Right ventricle myocardium inferior (tissue), 1 donor: ENCODE measurements around the gene PHYKPL. TPM values are rescaled to one million over a fixed set of nuclear protein-coding genes. Genes with fewer than 3 reads are reported as not detected.

Experiments
- ATAC-seq: fragments of 200-7000 bp; cut with Tn5 transposase; one replicate; pipeline ENCODE4 v1.9.1; 2020; ENCODE audit warnings: mild to moderate bottlenecking, moderate library complexity
- DNase-seq: peaks from one replicate; pipeline ENCODE4 v3.0.0; 2021; ENCODE audit errors: missing footprints
- intact Hi-C: fragments of 100-400 bp; cut with DNase I; formaldehyde crosslinking; loops from one replicate; pipeline ENCODE4 v1.11.0; 2022
- long read RNA-seq: library from polyadenylated mRNA; unstranded; transcript quantifications from one replicate; pipeline ENCODE4 v2.0.0, GENCODE V29; 2021
- total RNA-seq: library from RNA; stranded (reverse); fragmentation: NEBNext Ultra II Directional; extraction: Animal tissue kit (Norgen Biotek cat#: 25700); gene quantifications from one replicate; pipeline ENCODE4 v1.2.1, GENCODE V29; 2021
- donor health status: DM: no; HTN: yes; CAD: no; lungs with severe emphysema.

Gene PHYKPL
- 34.5 TPM for total RNA-seq
- long read RNA-seq, transcript PHYKPL-201 (13 exons, 2,038 nt): major isoform, 19 of 38 reads
- long read RNA-seq, partial matches to known transcripts: 2 of 38 reads
- long read RNA-seq, other reads (novel, unspliced or antisense): 15 of 38 reads

DNA sequence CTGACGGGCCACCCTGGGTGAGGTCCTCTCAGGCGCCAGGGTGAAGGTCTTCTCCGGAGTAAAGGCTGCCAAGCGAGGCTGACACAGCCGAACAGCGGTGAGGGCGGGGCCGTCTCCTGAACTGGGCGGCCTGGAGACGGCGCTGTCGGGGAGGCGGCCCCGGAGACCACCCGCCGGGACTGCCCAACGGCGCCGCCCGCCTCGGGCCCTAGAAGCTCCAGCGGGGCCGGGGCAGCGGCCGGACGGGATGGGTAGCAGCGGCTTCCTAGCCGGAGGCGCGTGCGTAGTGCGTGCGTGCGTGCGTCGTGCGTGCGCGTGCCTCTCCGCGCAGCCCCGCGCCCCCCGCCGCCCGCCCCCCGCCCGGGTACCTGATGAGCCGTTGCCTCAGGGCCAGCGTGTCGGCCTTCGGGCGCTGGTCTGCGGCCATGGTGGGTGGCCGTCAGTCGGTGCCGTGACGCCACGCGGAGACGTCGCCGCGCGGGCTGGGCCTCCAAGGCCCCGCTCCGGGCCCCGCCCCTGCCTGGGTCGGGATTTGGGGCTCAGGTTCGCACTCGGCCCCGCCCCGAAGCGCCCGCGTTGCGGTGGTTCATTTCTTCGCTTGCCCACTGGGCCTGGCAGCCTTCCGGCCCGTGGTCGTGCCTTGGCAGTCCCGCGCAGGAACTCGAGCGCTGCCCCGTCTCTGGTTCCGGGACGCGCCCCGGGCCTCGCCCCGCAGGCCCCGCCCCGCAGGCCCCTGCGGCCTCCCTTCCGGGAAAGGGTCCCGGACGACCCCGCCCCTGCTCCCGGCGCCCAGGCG is at the start of gene PHYKPL:
PHYKPL (minus strand) TSS at position 679 of the 796 bp plus-strand sequence; CDS start at position 427, 252 bp downstream.
- intact Hi-C loops: no loop called here
- DNase-seq (peak; percentile 92), ATAC-seq (peak; percentile 75)

DNA sequence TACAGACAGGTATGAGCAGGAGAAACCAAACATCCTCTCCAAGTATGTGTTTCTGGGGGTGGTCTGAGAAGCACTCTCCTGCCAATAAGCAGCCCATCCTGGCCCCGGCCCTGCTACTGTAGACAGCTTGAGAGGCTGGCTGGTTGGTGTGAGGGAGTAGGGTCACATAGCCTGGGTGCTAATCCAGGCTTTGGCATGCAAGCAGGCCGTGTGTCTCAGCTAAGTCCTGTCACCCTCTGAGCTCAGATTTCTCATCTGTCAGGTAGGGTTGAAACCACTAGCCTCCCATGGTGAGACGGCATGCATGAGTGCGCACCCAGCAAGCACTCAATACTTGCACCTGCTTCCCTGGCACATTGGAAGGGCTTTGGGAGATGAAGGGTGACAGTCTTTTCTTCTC is 49.8 kb upstream of the PHYKPL start:
- intact Hi-C loops: loop anchor here (5.0 kb wide), 2 partner anchors 180 to 265 kb away; no protein-coding TSS in a partner anchor
- no peak for ATAC-seq
- DNase-seq: peak; percentile 21

DNA sequence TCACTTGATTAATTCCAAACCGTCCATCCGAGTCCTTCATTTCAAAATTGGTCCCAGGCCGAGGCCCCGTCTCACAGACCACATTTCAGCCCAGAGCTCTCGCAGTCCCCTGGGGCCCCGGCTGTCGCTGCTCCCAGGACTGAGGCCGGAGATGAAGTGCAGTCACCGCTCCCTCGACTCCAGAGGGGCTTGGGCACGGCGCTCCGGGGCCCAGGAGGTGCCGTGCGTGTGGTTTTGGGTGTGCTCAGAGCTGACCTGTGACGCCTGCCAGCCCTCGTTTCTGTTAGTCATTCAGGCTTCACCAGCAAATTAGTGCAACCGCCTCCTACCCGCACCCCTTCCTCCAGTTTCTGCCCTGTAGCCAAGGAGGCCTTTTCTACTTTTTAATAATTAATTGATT is 48.7 kb upstream of the PHYKPL start:
- ATAC-seq: no peak
- DNase-seq: peak; percentile 8
- intact Hi-C loops: loop anchor here (5.0 kb wide), 2 partner anchors 181 to 266 kb away; no protein-coding TSS in a partner anchor

DNA sequence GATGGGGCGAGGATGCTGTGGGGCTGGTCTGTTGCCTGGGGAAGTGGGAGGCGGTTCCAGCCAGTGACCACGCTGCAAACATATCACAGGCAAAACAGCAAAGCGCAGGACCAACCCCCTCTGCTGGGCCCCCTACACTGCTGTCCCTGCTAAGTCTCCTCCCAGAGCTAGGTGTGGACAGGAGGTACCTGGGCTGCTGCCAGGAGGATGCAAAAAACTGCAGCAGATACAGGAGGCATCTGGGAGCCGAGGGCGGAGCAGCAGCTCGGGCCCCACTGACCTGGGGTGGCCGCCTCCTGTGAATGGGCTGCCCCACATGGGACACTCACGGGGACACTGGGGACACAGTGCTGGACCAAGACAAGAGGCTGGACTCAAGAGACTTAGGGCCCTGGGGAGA is 48.0 kb upstream of the PHYKPL start:
- ATAC-seq (no peak), DNase-seq (peak; percentile 58)
- intact Hi-C loops: loop anchor here (1.0 to 5.0 kb wide), 3 partner anchors 182 to 310 kb away; partner anchors contain the start of gene COL23A1

DNA sequence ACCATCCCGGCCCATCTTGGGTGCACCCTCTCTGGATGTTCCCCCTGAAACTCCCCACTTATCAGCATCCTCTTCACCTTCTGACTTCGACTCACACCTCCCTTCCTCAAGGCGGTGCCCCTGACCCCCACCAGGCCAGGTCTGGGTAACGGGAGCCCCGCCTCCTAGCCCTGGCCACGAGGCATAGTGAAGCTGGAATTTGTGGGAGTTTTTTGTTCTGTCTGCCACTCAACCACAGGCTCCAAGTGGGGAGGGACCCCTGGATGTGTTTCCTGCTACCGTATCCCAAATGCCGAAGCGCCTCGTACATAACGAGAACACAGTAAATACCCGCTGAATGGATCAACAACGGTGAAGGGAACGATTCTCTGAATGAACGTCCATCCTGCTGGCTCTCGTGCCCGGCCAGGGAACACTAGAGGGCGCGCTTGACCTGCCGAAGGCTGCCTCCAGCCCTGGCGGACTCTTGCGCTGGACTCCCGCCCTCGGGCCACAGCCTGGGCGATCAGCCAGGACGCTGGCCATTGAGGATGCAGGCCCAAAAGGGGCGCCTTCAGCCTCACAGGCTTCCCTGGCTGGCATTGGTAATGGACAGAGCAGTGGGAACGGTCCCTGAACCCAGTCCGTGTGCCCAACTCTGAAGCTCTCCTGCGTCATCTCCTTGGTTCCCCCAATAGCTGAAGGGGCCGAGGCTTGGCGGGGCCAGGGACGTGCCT is 47.3 kb upstream of the PHYKPL start:
- DNase-seq (peak; percentile 94), ATAC-seq (peak; percentile 84)
- intact Hi-C loops: loop anchor here (1.0 to 5.0 kb wide), 3 partner anchors 182 to 310 kb away; partner anchors contain the start of gene COL23A1

DNA sequence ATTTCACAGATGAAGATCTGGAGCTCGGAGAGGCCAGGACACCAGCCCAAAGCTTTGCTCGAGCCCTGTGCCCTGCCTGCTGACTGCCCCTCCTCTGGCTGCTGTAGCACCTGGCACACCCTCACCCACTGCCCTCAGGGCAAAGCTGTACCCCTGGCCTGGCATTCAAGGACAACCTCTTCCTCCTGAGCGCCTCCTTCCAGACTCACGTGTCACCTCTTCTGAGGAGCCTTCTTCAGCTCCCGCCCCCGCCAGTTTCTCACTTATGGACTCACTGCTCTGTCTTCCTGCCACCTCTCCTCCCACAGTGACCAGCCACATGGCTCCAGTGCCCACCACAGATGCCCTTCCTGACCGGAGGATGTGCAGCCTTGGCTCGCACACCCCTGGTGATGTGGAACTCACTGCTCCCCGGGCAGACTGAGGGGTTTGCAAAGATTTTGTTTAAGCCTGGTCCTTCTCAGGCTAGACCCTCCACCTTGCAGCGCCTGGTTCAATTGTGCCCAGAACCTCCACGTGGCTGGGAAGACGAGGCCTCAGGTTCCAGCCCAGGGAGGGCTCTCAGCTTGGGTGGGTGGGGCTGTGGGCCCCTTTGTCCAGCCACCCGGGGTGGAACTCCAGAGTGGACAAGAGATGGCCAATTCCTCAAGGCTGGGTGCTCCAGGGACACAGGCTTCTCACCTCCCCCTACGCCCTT is 46.6 kb upstream of the PHYKPL start:
- intact Hi-C loops: no loop called here

DNA sequence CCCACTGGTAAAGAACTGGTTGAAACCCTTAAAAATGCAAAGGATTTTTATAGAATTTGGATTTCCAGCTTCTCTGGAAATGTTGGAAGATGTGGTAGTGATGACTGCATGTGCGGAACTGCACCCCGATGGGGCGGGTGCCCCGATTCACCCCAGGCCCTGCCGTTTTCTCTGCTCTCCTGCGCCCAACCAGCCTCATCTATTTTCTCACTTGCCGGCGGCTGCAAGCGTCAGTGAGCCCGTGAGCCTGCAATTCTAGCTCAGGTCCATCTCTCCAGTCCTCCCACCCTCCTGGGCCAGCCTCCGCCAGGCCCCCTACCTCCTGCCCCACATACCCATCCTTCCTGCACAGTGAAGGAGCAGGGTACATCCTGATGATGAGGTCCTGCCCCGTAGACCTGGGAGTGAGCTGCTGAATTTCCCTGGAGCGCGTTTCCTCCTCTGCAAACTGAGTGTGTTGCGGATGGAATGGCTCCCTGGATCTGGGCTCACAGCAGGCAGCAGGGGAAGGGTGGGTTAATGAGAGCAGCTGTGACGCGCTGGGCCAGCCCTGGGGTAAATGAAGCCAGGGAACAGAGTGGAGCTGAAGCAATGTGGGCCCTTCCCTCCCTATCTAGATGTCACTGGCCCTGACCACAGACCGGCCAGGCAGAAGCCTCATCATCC is 45.9 kb upstream of the PHYKPL start:
- DNase-seq (peak; percentile 11), ATAC-seq (no peak)
- intact Hi-C loops: no loop called here

More for the DNA sequence above, 46.6 kb upstream of the PHYKPL start:
- DNase-seq (peak; percentile 47), ATAC-seq (peak; percentile 2)

DNA sequence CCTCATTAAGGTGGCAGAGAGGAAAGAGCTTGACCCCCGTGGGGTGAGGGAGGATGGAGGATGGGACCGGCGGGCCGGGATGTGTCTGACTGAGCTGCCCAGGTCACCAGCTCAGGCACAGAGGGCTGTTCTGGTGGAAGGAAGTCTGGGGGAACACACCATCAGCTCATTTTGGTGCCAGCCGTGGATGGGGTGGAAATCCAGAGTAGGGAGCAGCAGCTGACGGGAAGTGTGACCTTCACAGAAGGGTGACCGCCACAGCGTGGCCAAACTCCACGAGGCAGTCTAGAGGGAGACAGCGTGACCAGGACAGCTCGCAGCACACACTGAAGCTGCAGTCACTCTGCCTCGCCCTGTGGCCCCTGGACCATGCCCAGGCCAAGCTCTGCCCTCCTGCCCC is 45.3 kb upstream of the PHYKPL start:
- intact Hi-C loops: no loop called here
- DNase-seq (peak; percentile 59), ATAC-seq (no peak)

DNA sequence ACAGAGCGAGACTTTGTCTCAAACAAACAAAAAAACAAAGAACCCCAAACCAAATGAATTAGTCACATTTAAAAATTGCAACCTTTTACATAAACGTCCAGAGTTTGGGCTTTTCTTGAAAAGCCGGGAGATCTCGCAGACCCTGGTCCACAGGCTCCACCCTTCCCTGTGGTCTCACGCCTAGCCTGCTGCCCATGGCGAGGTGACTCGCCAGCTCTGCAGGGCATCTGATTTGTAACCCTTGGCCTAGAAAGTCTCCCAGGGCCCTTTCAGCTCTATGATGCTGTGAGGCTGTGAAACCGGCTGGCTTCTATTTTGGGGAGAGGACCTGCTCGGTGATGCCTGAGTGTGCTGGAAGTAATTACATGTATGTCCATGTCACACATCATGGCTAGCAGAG is 44.7 kb upstream of the PHYKPL start:
- ATAC-seq (no peak), DNase-seq (peak; percentile 39)
- intact Hi-C loops: no loop called here

DNA sequence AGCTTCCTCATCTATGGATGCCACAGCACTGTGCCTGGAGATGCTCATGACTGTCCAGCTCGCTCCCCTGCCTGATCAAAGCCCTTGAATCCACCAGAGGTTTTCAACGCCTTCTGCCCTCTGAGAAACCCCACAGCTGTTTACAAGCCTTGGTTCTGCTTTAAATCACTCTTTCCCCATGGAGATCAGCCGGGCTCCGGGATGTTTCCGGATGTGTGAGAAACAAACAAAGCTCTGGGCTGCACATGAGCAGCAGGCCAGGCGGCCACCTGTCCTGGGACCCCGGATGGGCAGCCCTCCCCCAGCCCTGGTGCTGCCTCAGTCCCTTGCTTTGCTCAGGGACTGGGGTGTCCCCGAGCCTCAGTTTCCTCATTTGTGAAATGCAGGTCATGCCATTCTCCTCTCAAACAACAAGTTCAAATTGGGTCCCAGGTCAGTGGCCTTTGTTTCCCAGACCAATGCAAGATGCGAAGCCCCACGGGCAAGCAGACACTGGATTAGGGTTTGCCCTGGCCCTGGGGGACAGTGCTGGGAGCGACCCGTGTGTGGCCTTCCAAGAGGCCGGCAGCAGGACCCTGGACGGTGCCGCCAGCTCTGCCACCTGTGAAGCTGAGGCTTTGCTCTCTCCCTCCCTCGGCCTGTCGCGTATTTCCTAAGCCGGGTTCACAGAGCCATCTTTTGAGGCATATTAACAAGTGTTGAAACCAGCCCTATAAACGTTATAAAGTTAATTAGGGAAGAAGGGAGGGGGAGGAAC is 42.4 kb upstream of the PHYKPL start:
- intact Hi-C loops: no loop called here
- peak; percentile 33 for DNase-seq
- ATAC-seq: no peak

DNA sequence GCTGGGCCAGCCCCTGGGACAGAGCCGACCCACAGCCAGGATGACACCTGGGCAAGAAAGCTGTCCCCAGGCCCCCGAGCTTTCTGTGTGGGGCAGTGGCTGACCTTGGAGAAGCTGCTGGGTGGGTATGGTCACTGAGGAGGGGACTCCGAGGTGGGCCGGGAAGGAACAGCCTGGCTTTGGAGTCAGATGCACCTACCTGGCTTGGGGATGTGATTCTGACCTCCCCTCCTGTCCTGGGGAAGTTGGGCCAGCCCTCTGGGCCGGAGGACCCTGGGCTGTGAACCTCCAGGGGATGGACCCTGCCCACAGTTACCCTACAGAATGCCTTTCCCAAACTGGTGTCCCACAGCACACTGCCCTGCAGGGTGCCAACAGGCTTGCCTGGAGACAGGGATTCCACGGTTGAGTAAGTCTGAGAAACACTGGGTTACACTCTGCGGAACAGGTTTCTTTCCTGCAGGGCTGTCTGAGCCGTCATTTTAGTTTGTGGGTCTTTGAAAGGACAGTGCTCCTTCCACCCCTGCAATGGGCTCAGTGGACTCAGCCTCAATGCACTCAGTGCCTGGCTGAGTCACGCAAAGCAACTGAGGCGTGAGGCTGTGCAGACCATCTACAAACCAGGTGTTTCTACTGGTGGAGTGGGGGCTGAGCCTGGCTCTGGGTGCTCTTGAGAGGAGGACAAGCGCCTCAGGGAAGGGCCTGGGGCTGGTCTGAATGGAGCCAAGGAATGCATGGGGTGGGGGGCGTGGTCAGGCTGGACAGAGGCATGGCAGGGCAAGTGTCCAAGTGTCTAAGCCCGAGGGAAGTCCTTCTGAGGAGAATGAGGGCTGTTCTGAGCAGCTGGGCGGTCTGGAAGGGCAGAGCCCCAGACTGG is 41.3 kb upstream of the PHYKPL start:
- intact Hi-C loops: no loop called here
- DNase-seq (peak; percentile 46), ATAC-seq (no peak)

DNA sequence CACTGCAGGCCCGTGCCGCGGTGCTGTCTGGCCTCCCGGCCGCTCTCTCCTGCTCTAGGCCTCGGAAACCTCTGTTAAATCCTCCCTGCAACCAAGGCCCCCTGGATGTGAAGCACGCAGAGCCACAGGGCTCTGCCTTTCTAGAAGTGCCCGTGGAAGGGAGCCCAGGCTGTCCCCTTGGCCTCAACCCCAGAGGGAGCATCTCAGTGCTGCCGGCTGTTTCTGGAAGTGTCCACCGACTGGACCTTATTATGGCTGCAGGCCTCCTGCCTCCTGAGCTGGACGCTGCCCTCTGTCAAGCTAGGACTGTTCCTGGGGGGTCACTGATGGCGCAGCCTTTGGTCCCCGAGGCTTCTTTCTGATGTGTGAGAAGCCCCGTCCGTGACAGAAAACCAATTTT is 40.4 kb upstream of the PHYKPL start:
- ATAC-seq: no peak
- intact Hi-C loops: no loop called here
- DNase-seq: peak; percentile 63

DNA sequence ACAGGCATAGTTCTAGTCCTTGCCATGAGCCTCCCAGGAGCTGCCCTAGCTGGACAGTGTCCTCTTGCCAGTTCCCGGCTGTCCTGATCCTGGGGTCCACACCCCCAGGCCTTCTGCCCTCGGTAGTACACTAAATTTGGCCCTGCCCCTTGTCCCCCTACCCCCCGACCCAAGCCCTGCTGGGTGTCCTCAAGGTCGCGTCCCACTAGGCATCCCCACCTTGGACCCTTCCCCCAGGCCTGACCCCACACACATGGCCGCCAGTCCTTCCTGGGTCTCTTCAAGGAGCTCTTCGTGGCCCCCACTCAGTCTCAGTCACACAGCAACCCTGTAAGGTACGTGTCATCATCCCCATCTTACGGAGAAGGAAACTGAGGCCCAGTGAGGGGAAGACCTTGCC is 40.0 kb upstream of the PHYKPL start:
- DNase-seq (peak; percentile 2), ATAC-seq (no peak)
- intact Hi-C loops: no loop called here

DNA sequence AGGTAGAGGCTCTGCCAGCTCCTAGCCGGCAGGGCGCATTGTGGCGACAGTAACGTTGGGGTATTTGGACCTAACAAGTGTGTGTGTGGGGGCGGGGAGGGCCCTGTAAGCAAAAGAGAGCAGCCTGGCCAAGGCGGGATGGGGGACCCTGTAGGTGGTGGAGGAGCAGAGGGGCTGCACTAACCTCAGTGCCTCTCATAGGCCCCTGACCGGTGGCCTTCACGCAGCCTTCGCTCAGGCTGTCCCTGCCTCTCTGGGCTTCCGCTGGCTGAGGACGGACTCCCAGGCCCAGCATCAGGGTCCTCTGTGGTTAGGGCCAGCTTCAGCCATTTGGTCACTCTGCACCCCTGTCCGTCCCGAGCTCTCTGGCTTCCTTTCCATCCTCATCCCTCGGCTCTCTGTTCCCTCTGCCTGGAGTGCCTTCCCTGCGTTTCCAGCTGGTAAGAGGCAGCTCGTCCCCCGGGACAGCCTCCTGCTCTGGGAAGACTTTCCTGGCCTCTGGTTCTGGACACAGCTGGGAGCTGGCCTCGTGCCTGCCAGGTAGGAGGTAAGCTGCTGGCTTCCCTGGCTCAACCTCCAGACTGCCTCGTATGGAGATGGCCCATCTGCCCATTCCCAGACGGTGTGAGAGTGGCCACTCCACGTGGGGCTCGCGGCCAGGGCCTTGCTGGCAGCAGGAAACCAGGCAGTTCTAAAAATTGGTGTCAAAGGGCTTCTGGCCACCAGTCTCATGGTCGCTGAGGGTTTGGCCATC is 39.3 kb upstream of the PHYKPL start:
- intact Hi-C loops: no loop called here
- ATAC-seq (no peak), DNase-seq (peak; percentile 59)

DNA sequence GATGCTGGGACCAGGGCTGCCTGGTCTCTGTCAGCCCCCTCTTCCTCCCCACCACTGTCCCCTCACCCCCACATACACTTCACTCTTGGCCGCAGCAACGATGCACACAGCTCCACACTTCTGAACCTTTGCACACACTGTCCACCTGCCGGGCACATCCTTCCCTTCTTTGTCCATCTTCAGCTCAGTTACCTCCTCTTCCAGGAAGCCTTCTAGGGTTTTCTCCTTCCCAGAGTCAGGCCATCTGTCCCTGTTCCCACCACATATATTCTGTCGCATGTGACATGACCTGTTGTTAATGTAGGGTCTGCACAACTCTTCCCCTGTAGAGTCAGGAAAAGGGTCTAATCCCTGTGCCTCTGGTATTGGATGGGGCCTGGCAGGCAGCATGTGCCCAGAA is 38.6 kb upstream of the PHYKPL start:
- peak; percentile 21 for DNase-seq
- intact Hi-C loops: no loop called here
- no peak for ATAC-seq

DNA sequence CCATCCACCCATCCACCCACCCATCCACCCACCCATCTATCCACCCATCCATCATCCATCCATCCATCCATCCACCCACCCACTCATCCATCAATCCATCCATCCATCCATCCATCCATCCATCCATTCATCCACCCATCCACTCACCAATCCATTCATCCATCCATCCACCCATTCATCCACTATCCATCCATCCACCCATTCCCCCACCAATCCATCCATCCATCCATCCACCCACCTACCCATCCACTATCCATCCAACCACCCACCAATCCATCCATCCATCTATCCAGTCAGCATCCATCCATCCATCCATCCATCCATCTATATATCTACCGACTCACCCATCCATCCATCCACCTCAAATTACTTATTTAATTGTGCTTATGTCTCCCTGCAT is 36.9 kb upstream of the PHYKPL start:
- intact Hi-C loops: no loop called here
- ATAC-seq: no peak
- DNase-seq: no peak
